Fibroblast of lung (primary cell): Measurements from ENCODE around the gene SPACA4. TPM values are rescaled to one million over a fixed set of nuclear protein-coding genes. Genes with fewer than 3 reads are reported as not detected.

Experiments
- DNase-seq, 2 donors: peaks; one replicate each; pipeline versions ENCODE4 v3.0.0 to v3.0.0-alpha.2; 2010; ENCODE audit warnings: low read depth in 2 of 2
- H2AFZ ChIP-seq: 2 replicates; pipeline ENCODE4 v1.5.1; 2012; ENCODE audit warnings: low read length, control low read depth, inconsistent platforms
- H3K27ac ChIP-seq: 2 replicates; pipeline ENCODE4 v1.5.1; 2011; ENCODE audit warnings: low read length, control low read depth; ENCODE audit not compliant: insufficient read depth
- H3K27me3 ChIP-seq: 2 replicates; pipeline ENCODE4 v1.5.1; 2011; ENCODE audit warnings: mild to moderate bottlenecking, low read length; ENCODE audit not compliant: control insufficient read depth, insufficient read depth
- H3K36me3 ChIP-seq: 2 replicates; pipeline ENCODE4 v1.5.1; 2011; ENCODE audit warnings: low read length; ENCODE audit not compliant: control insufficient read depth, insufficient read depth
- H3K4me1 ChIP-seq: 2 replicates; pipeline ENCODE4 v1.5.1; 2011; ENCODE audit warnings: low read length; ENCODE audit not compliant: control insufficient read depth, insufficient read depth; ENCODE audit errors: extremely low read depth
- H3K4me2 ChIP-seq: 2 replicates; pipeline ENCODE4 v1.5.1; 2011; ENCODE audit warnings: low read length, control low read depth; ENCODE audit not compliant: insufficient read depth; ENCODE audit errors: extremely low read depth
- H3K4me3 ChIP-seq, 4 experiments: fragments of 200-600 bp in 1 of 4; sonication (generic) in 1 of 4; replicated peaks in 1 of 4; 2 replicates each; pipeline ENCODE4 v1.5.1; 2011 to 2016; ENCODE audit warnings: low read length in 4 of 4, low read depth in 3 of 4, mild to moderate bottlenecking in 3 of 4, control low read depth in 2 of 4, inconsistent platforms in 1 of 4, mixed read lengths in 1 of 4; ENCODE audit not compliant: insufficient read depth in 1 of 4; ENCODE audit errors: control extremely low read depth in 1 of 4
- H3K79me2 ChIP-seq: 2 replicates; pipeline ENCODE4 v1.5.1; 2012; ENCODE audit warnings: mild to moderate bottlenecking, low read length, inconsistent platforms; ENCODE audit not compliant: control insufficient read depth, insufficient read depth
- H3K9ac ChIP-seq: 2 replicates; pipeline ENCODE4 v1.5.1; 2011; ENCODE audit warnings: mild to moderate bottlenecking, low read length, control low read depth; ENCODE audit not compliant: insufficient read depth
- H3K9me3 ChIP-seq: 2 replicates; pipeline ENCODE4 v1.5.1; 2012; ENCODE audit warnings: low read depth, low read length; ENCODE audit not compliant: control insufficient read depth, insufficient read depth
- H4K20me1 ChIP-seq: 2 replicates; pipeline ENCODE4 v1.5.1; 2011; ENCODE audit warnings: low read length; ENCODE audit not compliant: control insufficient read depth, insufficient read depth; ENCODE audit errors: extremely low read depth
- EZH2 ChIP-seq: IDR thresholded peaks from 2 replicates; pipeline ENCODE4 v1.5.1; 2012; ENCODE audit warnings: low read length, control low read depth, mild to moderate bottlenecking; ENCODE audit errors: missing control alignments
- polyA plus RNA-seq, 2 donors: library from polyadenylated mRNA; depleted of rRNA in 1 of 2; stranded (reverse) in 1 of 2; unstranded in 1 of 2; fragments of >200 nt; gene quantifications; 2 replicates each; pipeline ENCODE4 v1.2.1, GENCODE V29; 2011 to 2012; ENCODE audit warnings: missing spikeins in 1 of 2
- total RNA-seq: library from RNA; depleted of rRNA; stranded (reverse); fragments of >200 nt; gene quantifications from 2 replicates; pipeline ENCODE4 v1.2.1, GENCODE V29; 2014
- TF ChIP-seq, protein P1 (sequence below), 2 donors: IDR thresholded peaks in 1 of 2; conservative IDR thresholded peaks in 1 of 2; 1 replicate in 1 of 2; 2 replicates in 1 of 2; pipeline ENCODE4 v1.5.1; 2011 to 2012; ENCODE audit warnings: low read length in 2 of 2, control low read depth in 1 of 2, inconsistent platforms in 1 of 2, low read depth in 1 of 2, mild to moderate bottlenecking in 1 of 2

SPACA4 gene
- total and polyA plus RNA-seq, 2 donors (not counting 1 experiment from before 2014, with no cell fraction given) = not detected

DNA sequence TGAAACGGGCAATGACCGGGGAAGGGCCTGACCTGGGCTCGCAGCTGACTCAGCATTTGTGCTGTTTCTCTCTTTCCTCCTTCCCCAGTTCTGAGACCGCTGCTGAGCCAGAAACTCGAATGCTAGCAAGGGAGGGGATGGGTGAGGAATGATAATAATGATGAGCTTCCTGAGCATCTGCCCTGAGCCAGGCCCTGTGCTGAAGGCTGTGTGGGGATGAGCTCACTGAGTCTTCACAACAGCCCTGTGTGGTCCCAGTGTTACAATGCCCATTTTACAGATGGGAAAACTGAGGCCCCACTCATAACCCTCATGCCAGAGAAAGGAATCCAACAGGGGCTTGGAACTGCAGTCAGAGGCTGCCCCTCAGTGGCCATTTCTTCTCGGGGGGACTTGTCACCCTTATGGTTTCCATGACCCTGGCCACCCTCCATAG lies 46.4 kb upstream of the SPACA4 start:
- Histone ChIP-seq H3K36me3 (no peaks in the 10 kb centered on the region), H3K27ac (no peak overlapping the region), H2AFZ (no peak overlapping the region), H3K79me2 (no peaks in the 10 kb centered on the region), H4K20me1 (no peaks in the 10 kb centered on the region), H3K9ac (no peak overlapping the region), H3K4me1 (no peaks in the 10 kb centered on the region), H3K9me3 (no peaks in the 10 kb centered on the region), H3K4me2 (no peak overlapping the region), H3K27me3 (no peaks in the 10 kb centered on the region), H3K4me3 (no peak overlapping the region)
- no peak for TF ChIP-seq EZH2
- TF ChIP-seq, protein P1, sequence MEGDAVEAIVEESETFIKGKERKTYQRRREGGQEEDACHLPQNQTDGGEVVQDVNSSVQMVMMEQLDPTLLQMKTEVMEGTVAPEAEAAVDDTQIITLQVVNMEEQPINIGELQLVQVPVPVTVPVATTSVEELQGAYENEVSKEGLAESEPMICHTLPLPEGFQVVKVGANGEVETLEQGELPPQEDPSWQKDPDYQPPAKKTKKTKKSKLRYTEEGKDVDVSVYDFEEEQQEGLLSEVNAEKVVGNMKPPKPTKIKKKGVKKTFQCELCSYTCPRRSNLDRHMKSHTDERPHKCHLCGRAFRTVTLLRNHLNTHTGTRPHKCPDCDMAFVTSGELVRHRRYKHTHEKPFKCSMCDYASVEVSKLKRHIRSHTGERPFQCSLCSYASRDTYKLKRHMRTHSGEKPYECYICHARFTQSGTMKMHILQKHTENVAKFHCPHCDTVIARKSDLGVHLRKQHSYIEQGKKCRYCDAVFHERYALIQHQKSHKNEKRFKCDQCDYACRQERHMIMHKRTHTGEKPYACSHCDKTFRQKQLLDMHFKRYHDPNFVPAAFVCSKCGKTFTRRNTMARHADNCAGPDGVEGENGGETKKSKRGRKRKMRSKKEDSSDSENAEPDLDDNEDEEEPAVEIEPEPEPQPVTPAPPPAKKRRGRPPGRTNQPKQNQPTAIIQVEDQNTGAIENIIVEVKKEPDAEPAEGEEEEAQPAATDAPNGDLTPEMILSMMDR (conservative IDR thresholded peaks at IDR 0.05 in 1 of 2, IDR thresholded peaks at IDR 0.05 in 1 of 2; ENCODE audit: low read depth in 1 of 2, low read length in 2 of 2) = no peak
- no peak for DNase-seq

DNA sequence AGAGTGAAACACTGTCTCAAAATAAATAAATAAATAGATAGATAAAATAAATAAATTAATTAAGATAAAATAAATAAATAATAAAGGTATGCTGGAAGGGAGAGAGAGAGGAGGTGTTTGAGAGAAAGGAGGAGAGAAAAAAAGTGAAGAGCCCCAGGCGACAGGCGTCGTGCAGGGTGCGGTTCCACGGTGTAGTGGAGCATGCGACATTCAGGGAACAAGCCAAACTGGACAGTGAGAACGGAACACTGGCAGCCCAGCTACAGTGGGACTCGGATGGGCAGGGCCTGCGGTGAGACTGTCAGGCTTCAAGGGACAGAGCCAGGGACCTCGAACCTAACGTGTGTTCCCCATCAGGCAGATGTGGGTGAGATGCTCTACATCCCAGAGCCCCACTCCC lies 45.1 kb upstream of the SPACA4 start:
- no peak for DNase-seq
- Histone ChIP-seq H3K9me3 (no peaks in the 10 kb centered on the region), H3K4me3 (no peak overlapping the region), H3K27me3 (no peaks in the 10 kb centered on the region), H3K4me1 (no peaks in the 10 kb centered on the region), H3K79me2 (no peaks in the 10 kb centered on the region), H3K9ac (no peak overlapping the region), H3K36me3 (no peaks in the 10 kb centered on the region), H4K20me1 (no peaks in the 10 kb centered on the region), H3K4me2 (no peak overlapping the region), H3K27ac (no peak overlapping the region), H2AFZ (no peak overlapping the region)
- TF ChIP-seq EZH2 = no peak
- TF ChIP-seq, protein P1 (conservative IDR thresholded peaks at IDR 0.05 in 1 of 2, IDR thresholded peaks at IDR 0.05 in 1 of 2; ENCODE audit: low read depth in 1 of 2, low read length in 2 of 2) = no peak

DNA sequence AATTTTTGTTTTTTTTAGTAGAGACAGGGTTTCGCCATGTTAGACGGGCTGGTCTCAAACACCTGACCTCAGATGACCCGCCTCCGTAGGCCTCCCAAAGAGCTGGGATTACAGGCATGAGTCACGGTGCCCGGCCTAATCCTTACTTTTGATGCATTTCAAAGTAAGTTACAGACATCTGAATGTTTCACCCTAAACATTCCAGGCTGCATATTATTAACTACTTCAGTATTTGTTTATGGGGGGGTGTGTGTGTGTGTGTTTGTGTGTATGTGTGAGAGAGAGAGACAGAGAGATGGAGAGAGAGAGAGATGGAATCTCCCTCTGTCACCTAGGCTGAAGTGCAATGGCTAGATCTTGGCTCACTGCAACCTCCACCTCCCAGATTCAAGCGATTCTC lies 41.5 kb upstream of the SPACA4 start:
- Histone ChIP-seq H3K4me1 (peaks cover 8% of the 10 kb centered on the region), H3K27ac (no peak overlapping the region), H4K20me1 (no peaks in the 10 kb centered on the region), H2AFZ (no peak overlapping the region), H3K9me3 (no peaks in the 10 kb centered on the region), H3K9ac (no peak overlapping the region), H3K36me3 (no peaks in the 10 kb centered on the region), H3K4me2 (no peak overlapping the region), H3K27me3 (no peaks in the 10 kb centered on the region), H3K79me2 (no peaks in the 10 kb centered on the region), H3K4me3 (no peak overlapping the region)
- peak; percentile 46 to 54 for DNase-seq
- TF ChIP-seq, protein P1 (conservative IDR thresholded peaks at IDR 0.05 in 1 of 2, IDR thresholded peaks at IDR 0.05 in 1 of 2; ENCODE audit: low read depth in 1 of 2, low read length in 2 of 2) = no peak
- no peak for TF ChIP-seq EZH2
